IMR-90 (cell line): Measurements from ENCODE around the gene ATG10. TPM values are rescaled to one million over a fixed set of nuclear protein-coding genes. Genes with fewer than 3 reads are reported as not detected.

ENCODE experiments used
- ATAC-seq: fragments of 200-7000 bp; cut with Tn5 transposase; 2 replicates; pipeline ENCODE4 v1.9.1; 2020; ENCODE audit warnings: low read depth, mild to moderate bottlenecking, moderate library complexity
- BruUV-seq: library from RNA; stranded (reverse); fragments of 400-500 nt; replicated peaks from 2 replicates; lab custom pipeline; 2021; lab: Mats Ljungman, UMichigan
- CTCF ChIA-PET: fragments of 300-600 bp; formaldehyde crosslinking; extraction: SDS; loops from one replicate; lab custom pipeline; 2021; ENCODE audit warnings: antibody characterized with exemption; lab: Yijun Ruan, JAX
- POLR2A ChIA-PET: fragments of 300-600 bp; sonication (Branson Sonifier 250); formaldehyde crosslinking; loops from one replicate; lab custom pipeline; 2022; ENCODE audit warnings: antibody characterized with exemption; ENCODE audit not compliant: unreplicated experiment; lab: Charles Lee
- DNase-seq: peaks from one replicate; pipeline ENCODE4 v3.0.0; 2013
- H2AFZ ChIP-seq: replicated peaks from 2 replicates; pipeline ENCODE3; 2013; ENCODE audit warnings: low read length, mild to moderate bottlenecking; ENCODE audit not compliant: poor library complexity
- H2AK5ac ChIP-seq: 2 replicates; pipeline ENCODE4 v1.6.1; 2013; ENCODE audit warnings: low read depth, low read length, inconsistent platforms
- H2AK9ac ChIP-seq: replicated peaks from 2 replicates; pipeline ENCODE3; 2013; ENCODE audit warnings: mild to moderate bottlenecking, low read depth, low read length, moderate library complexity; ENCODE audit not compliant: poor library complexity
- H2BK120ac ChIP-seq: 2 replicates; pipeline ENCODE4 v1.6.1; 2013; ENCODE audit warnings: low read depth, low read length, inconsistent platforms
- H2BK15ac ChIP-seq: 3 replicates; pipeline ENCODE4 v1.6.1; 2013; ENCODE audit warnings: low read depth, low read length, inconsistent platforms
- H2BK20ac ChIP-seq: 2 replicates; pipeline ENCODE4 v1.6.1; 2013; ENCODE audit warnings: low read depth, mild to moderate bottlenecking, inconsistent platforms, low read length, moderate library complexity
- H2BK5ac ChIP-seq: 2 replicates; pipeline ENCODE4 v1.6.1; 2013; ENCODE audit warnings: mild to moderate bottlenecking, low read depth, low read length, inconsistent platforms; ENCODE audit not compliant: poor library complexity, severe bottlenecking
- H3K14ac ChIP-seq: replicated peaks from 2 replicates; pipeline ENCODE4 v1.6.1; 2013; ENCODE audit warnings: low read depth, low read length, inconsistent platforms
- H3K18ac ChIP-seq: 2 replicates; pipeline ENCODE4 v1.6.1; 2013; ENCODE audit warnings: low read depth, low read length, control low read depth
- H3K23ac ChIP-seq: 2 replicates; pipeline ENCODE4 v1.6.1; 2013; ENCODE audit warnings: low read depth, low read length, inconsistent platforms
- H3K27ac ChIP-seq: 2 replicates; pipeline ENCODE4 v1.5.1; 2013; ENCODE audit warnings: mild to moderate bottlenecking, control low read depth, low read length; ENCODE audit not compliant: insufficient read depth
- H3K27me3 ChIP-seq: 2 replicates; pipeline ENCODE4 v1.6.1; 2013; ENCODE audit warnings: low read length; ENCODE audit not compliant: control insufficient read depth, insufficient read depth
- H3K36me3 ChIP-seq: 2 replicates; pipeline ENCODE4 v1.6.1; 2013; ENCODE audit warnings: low read length, mixed read lengths; ENCODE audit not compliant: control insufficient read depth, insufficient read depth
- H3K4ac ChIP-seq: 2 replicates; pipeline ENCODE4 v1.6.1; 2013; ENCODE audit warnings: low read depth, low read length, inconsistent platforms
- H3K4me1 ChIP-seq: 2 replicates; pipeline ENCODE4 v1.6.1; 2013; ENCODE audit warnings: low read length, mixed read lengths; ENCODE audit not compliant: control insufficient read depth, insufficient read depth
- H3K4me2 ChIP-seq: 2 replicates; pipeline ENCODE4 v1.6.1; 2013; ENCODE audit warnings: low read depth, mild to moderate bottlenecking, control low read depth, low read length, moderate library complexity
- H3K4me3 ChIP-seq: 2 replicates; pipeline ENCODE4 v1.5.1; 2013; ENCODE audit warnings: low read depth, mild to moderate bottlenecking, control low read depth, low read length, moderate library complexity; ENCODE audit not compliant: insufficient read depth
- H3K56ac ChIP-seq: 2 replicates; pipeline ENCODE4 v1.6.1; 2013; ENCODE audit warnings: low read length, inconsistent platforms; ENCODE audit not compliant: insufficient read depth; ENCODE audit errors: extremely low read depth
- H3K79me1 ChIP-seq, 2 experiments: 2 replicates each; pipeline ENCODE4 v1.6.1; 2013; ENCODE audit warnings: low read length in 2 of 2, inconsistent platforms in 1 of 2, low read depth in 1 of 2
- H3K9ac ChIP-seq: 2 replicates; pipeline ENCODE4 v1.6.1; 2013; ENCODE audit warnings: low read depth, low read length, control low read depth
- H3K9me1 ChIP-seq: 2 replicates; pipeline ENCODE4 v1.6.1; 2013; ENCODE audit warnings: low read length, inconsistent platforms; ENCODE audit not compliant: insufficient read depth
- H3K9me3 ChIP-seq: 2 replicates; pipeline ENCODE4 v1.6.1; 2013; ENCODE audit warnings: low read length; ENCODE audit not compliant: control insufficient read depth, insufficient read depth
- H4K20me1 ChIP-seq: 2 replicates; pipeline ENCODE4 v1.6.1; 2013; ENCODE audit warnings: low read length, inconsistent platforms; ENCODE audit not compliant: insufficient read depth
- H4K5ac ChIP-seq: 2 replicates; pipeline ENCODE4 v1.6.1; 2013; ENCODE audit warnings: mild to moderate bottlenecking, low read depth, low read length, control low read depth
- H4K8ac ChIP-seq, 2 experiments: 2 replicates each; pipeline ENCODE4 v1.6.1; 2013; ENCODE audit warnings: low read depth in 2 of 2, low read length in 2 of 2, control low read depth in 1 of 2, inconsistent platforms in 1 of 2
- H4K91ac ChIP-seq: 2 replicates; pipeline ENCODE4 v1.6.1; 2013; ENCODE audit warnings: low read depth, low read length, inconsistent platforms; ENCODE audit not compliant: insufficient read depth
- BHLHE40 ChIP-seq: fragments of 150-350 bp; IDR thresholded peaks from 2 replicates; pipeline ENCODE4 v1.6.1; 2016; ENCODE audit warnings: mild to moderate bottlenecking, low read depth, low read length
- CEBPB ChIP-seq: IDR thresholded peaks from 2 replicates; pipeline ENCODE4 v1.6.1; 2012; ENCODE audit warnings: low read depth, low read length, improper control_type of control experiment
- CHD1 ChIP-seq: IDR thresholded peaks from 2 replicates; pipeline ENCODE4 v1.6.1; 2012; ENCODE audit warnings: low read depth, low read length, improper control_type of control experiment
- CTCF ChIP-seq: conservative IDR thresholded peaks from 2 replicates; pipeline ENCODE4 v1.5.1; 2012; ENCODE audit warnings: mild to moderate bottlenecking, low read depth, low read length, improper control_type of control experiment
- MAFK ChIP-seq: IDR thresholded peaks from 2 replicates; pipeline ENCODE4 v1.6.1; 2012; ENCODE audit warnings: low read depth, low read length, improper control_type of control experiment
- MAZ ChIP-seq: IDR thresholded peaks from 2 replicates; pipeline ENCODE4 v1.6.1; 2012; ENCODE audit warnings: low read depth, mild to moderate bottlenecking, low read length, improper control_type of control experiment, moderate library complexity, borderline replicate concordance
- MXI1 ChIP-seq: IDR thresholded peaks from 2 replicates; pipeline ENCODE4 v1.6.1; 2012; ENCODE audit warnings: low read depth, mild to moderate bottlenecking, low read length, moderate library complexity, borderline replicate concordance
- NFE2L2 ChIP-seq: fragments of 150-350 bp; IDR thresholded peaks from 2 replicates; pipeline ENCODE4 v1.6.1; 2016; ENCODE audit warnings: low read depth, mild to moderate bottlenecking, low read length
- POLR2A ChIP-seq: IDR thresholded peaks from 2 replicates; pipeline ENCODE4 v1.6.1; 2012; ENCODE audit warnings: mild to moderate bottlenecking, low read depth, low read length
- RAD21 ChIP-seq: IDR thresholded peaks from 2 replicates; pipeline ENCODE4 v1.6.1; 2012; ENCODE audit warnings: low read length, improper control_type of control experiment
- RCOR1 ChIP-seq: IDR thresholded peaks from 2 replicates; pipeline ENCODE4 v1.6.1; 2012; ENCODE audit warnings: mild to moderate bottlenecking, low read length, improper control_type of control experiment; ENCODE audit not compliant: insufficient replicate concordance
- RFX5 ChIP-seq: IDR thresholded peaks from 2 replicates; pipeline ENCODE4 v1.8.0; 2012; ENCODE audit warnings: low read depth, mild to moderate bottlenecking, low read length, moderate library complexity
- SMC3 ChIP-seq: fragments of 150-350 bp; IDR thresholded peaks from 2 replicates; pipeline ENCODE4 v1.6.1; 2016; ENCODE audit warnings: low read depth, mild to moderate bottlenecking, antibody characterized with exemption, low read length, moderate library complexity
- USF2 ChIP-seq: fragments of 150-350 bp; IDR thresholded peaks from 2 replicates; pipeline ENCODE4 v1.6.1; 2017; ENCODE audit warnings: mild to moderate bottlenecking, antibody characterized with exemption, low read length, low read depth
- WGBS, 2 experiments: methylation state at CpG; one replicate each; pipeline versions ENCODE4 v1.1.5 to v1.1.7; 2013; ENCODE audit warnings: missing lambda C conversion rate in 2 of 2; ENCODE audit not compliant: insufficient read length in 1 of 2; ENCODE audit errors: extremely low coverage in 2 of 2; 5-methylcytosine and 5-hydroxymethylcytosine counted together
- dilution Hi-C: fragments of 300-500 bp; cut with HindIII; formaldehyde crosslinking; loops from one replicate; pipeline ENCODE4 v1.14.3; 2018; ENCODE audit warnings: low sequenced_read_pairs; ENCODE audit not compliant: unreplicated experiment
- in situ Hi-C: fragments of 300-500 bp; cut with MboI; formaldehyde crosslinking; loops from 3 replicates; pipeline ENCODE4 v1.14.3; 2019; ENCODE audit warnings: low sequenced_read_pairs, inconsistent platforms, mixed read lengths
- intact Hi-C: fragments of 100-400 bp; cut with micrococcal nuclease; formaldehyde crosslinking; loops from 2 replicates; pipeline ENCODE4 v1.10.0; 2022
- polyA plus RNA-seq, 3 experiments: library from polyadenylated mRNA; depleted of rRNA; stranded (reverse); fragments of >200 nt; gene quantifications; 2 replicates each; pipeline ENCODE4 v1.2.3, GENCODE V29; 2012; ENCODE audit warnings: low replicate concordance in 1 of 3
- total RNA-seq: library from RNA; depleted of rRNA; stranded (reverse); fragments of >200 nt; gene quantifications from 2 replicates; pipeline ENCODE4 v1.2.3, GENCODE V29; 2012

Gene ATG10
- total and polyA plus RNA-seq, 2 of the 4 experiments (the other 2 are of a cell fraction): 3.4 to 8.1 TPM

GRCh38 chr5:82129723-82130285, 158.0 kb downstream of the ATG10 start:
- intact Hi-C loops (no loop called here), dilution Hi-C loops (no loop called here), in situ Hi-C loops (no loop called here)
- Histone ChIP-seq H2AK5ac (no peak overlapping the region), H3K9ac (no peak overlapping the region), H2AK9ac (no peak overlapping the region), H2AFZ (no peak overlapping the region), H2BK120ac (no peak overlapping the region), H3K9me1 (no peaks in the 10 kb centered on the region), H3K23ac (no peak overlapping the region), H2BK5ac (no peak overlapping the region), H4K8ac (no peak overlapping the region), H3K4me3 (no peak overlapping the region), H2BK20ac (no peak overlapping the region), H3K4ac (no peak overlapping the region), H4K5ac (no peak overlapping the region), H2BK15ac (no peak overlapping the region), H4K91ac (no peak overlapping the region), H3K9me3 (no peaks in the 10 kb centered on the region), H3K14ac (no peak overlapping the region), H3K56ac (no peak overlapping the region), H3K79me1 (no peaks in the 10 kb centered on the region), H3K4me2 (no peak overlapping the region), H3K27ac (no peak overlapping the region), H3K27me3 (no peaks in the 10 kb centered on the region), H3K36me3 (no peaks in the 10 kb centered on the region), H3K18ac (no peak overlapping the region), H4K20me1 (no peaks in the 10 kb centered on the region), H3K4me1 (no peaks in the 10 kb centered on the region)
- no TSS peak for BruUV-seq
- CTCF ChIA-PET: no interaction called here
- no peak for DNase-seq
- POLR2A ChIA-PET: no interaction called here
- no peak for TF ChIP-seq NFE2L2
- TF ChIP-seq USF2: no peak
- TF ChIP-seq CHD1: no peak
- no peak for TF ChIP-seq MAFK
- TF ChIP-seq RAD21: no peak
- no peak for TF ChIP-seq RCOR1
- no peak for TF ChIP-seq MXI1
- no peak for TF ChIP-seq RFX5
- no peak for TF ChIP-seq CEBPB
- no peak for TF ChIP-seq BHLHE40
- TF ChIP-seq CTCF: no peak
- no peak for TF ChIP-seq SMC3
- TF ChIP-seq MAZ: no peak
- TF ChIP-seq POLR2A: no peak
- no peak for ATAC-seq
- WGBS, 2 experiments: 59% methylated on average over 3 of the region's 13 CpGs; no CpG with 5 or more reads in 1 of the 2 experiments
